HCT116 (cell line): ENCODE results near the gene FAM13C. TPM values are rescaled to one million over a fixed set of nuclear protein-coding genes. Genes with fewer than 3 reads are reported as not detected.

ENCODE experiments used
- ATAC-seq: fragments of 200-7000 bp; cut with Tn5 transposase; 2 replicates; pipeline ENCODE4 v1.9.1; 2020; ENCODE audit warnings: mild to moderate bottlenecking, moderate library complexity
- BruUV-seq: library from RNA; stranded (reverse); fragments of 400-500 nt; replicated peaks from 2 replicates; lab custom pipeline; 2021; lab: Mats Ljungman, UMichigan
- CTCF ChIA-PET: fragments of 300-600 bp; sonication (Branson Sonifier 250); formaldehyde crosslinking; loops from one replicate; lab custom pipeline; 2021; ENCODE audit warnings: antibody characterized with exemption; lab: Charles Lee
- POLR2A ChIA-PET: fragments of 300-600, 350-600 bp; sonication (Branson Sonifier 250); formaldehyde crosslinking; loops from one replicate; lab custom pipeline; 2021; ENCODE audit warnings: antibody characterized with exemption; lab: Charles Lee
- RAD21 ChIA-PET, 2 experiments: fragments of 300-600 bp; sonication (Branson Sonifier 250); formaldehyde crosslinking; loops; one replicate each; lab custom pipeline; 2023; ENCODE audit warnings: low total read pairs in 2 of 2; ENCODE audit not compliant: uncharacterized antibody in 2 of 2, unreplicated experiment in 2 of 2, low non-redundant PET in 1 of 2; lab: Charles Lee
- DNase-seq: peaks from one replicate; pipeline ENCODE4 v3.0.0-alpha.2; 2010; ENCODE audit warnings: low read depth, low spot score
- H2AFZ ChIP-seq: fragments of 200-600 bp; shearing (Covaris generic), sonication (generic); 2 replicates; pipeline ENCODE4 v1.6.1; 2017; ENCODE audit warnings: low read depth, mixed run types, mixed read lengths, antibody characterized with exemption, low read length; ENCODE audit not compliant: poor library complexity, severe bottlenecking
- H3K27ac ChIP-seq: 2 replicates; pipeline ENCODE4 v1.5.1; 2012; ENCODE audit warnings: low read depth, low read length
- H3K27me3 ChIP-seq: fragments of 200-600 bp; sonication (generic); 2 replicates; pipeline ENCODE4 v1.6.1; 2016; ENCODE audit warnings: mixed run types, low read length, mixed read lengths; ENCODE audit not compliant: insufficient read depth
- H3K36me3 ChIP-seq, 2 experiments: fragments of 200-500 bp in 1 of 2; fragments of 200-600 bp in 1 of 2; sonication (Bioruptor generic) in 1 of 2; sonication (generic) in 1 of 2; 2 replicates each; pipeline versions ENCODE4 v1.5.1 to v1.6.1; 2014 to 2016; ENCODE audit warnings: low read length in 2 of 2, inconsistent platforms in 1 of 2, mixed read lengths in 1 of 2, mixed run types in 1 of 2; ENCODE audit not compliant: insufficient read depth in 2 of 2, control insufficient read depth in 1 of 2
- H3K4me1 ChIP-seq, 2 experiments: fragments of 200-600 bp in 1 of 2; sonication (generic) in 1 of 2; 2 replicates each; pipeline versions ENCODE4 v1.5.1 to v1.6.1; 2012 to 2017; ENCODE audit warnings: low read length in 2 of 2, inconsistent platforms in 1 of 2, mild to moderate bottlenecking in 1 of 2, mixed read lengths in 1 of 2, mixed run types in 1 of 2, moderate library complexity in 1 of 2; ENCODE audit not compliant: insufficient read depth in 2 of 2, control insufficient read depth in 1 of 2
- H3K4me2 ChIP-seq: fragments of 200-600 bp; sonication (generic); 2 replicates; pipeline ENCODE4 v1.6.1; 2017; ENCODE audit warnings: mixed run types, low read length, mixed read lengths
- H3K4me3 ChIP-seq, 2 experiments: fragments of 200-600 bp in 1 of 2; sonication (generic) in 1 of 2; replicated peaks in 1 of 2; 2 replicates each; pipeline ENCODE4 v1.5.1; 2011 to 2016; ENCODE audit warnings: low read length in 2 of 2, control low read depth in 1 of 2, low read depth in 1 of 2, mild to moderate bottlenecking in 1 of 2, mixed read lengths in 1 of 2, mixed run types in 1 of 2
- H3K79me2 ChIP-seq: fragments of 200-600 bp; sonication (generic); 2 replicates; pipeline ENCODE4 v1.6.1; 2017; ENCODE audit warnings: mild to moderate bottlenecking, mixed run types, low read length, moderate library complexity, mixed read lengths; ENCODE audit not compliant: insufficient read depth
- H3K9ac ChIP-seq: fragments of 200-600 bp; sonication (generic); 2 replicates; pipeline ENCODE4 v1.6.1; 2016; ENCODE audit warnings: low read length, mixed read lengths
- H3K9me2 ChIP-seq: fragments of 200-600 bp; sonication (generic), shearing (Covaris generic); 2 replicates; pipeline ENCODE4 v1.6.1; 2017; ENCODE audit warnings: mixed run types, mild to moderate bottlenecking, moderate library complexity; ENCODE audit not compliant: insufficient read depth
- H3K9me3 ChIP-seq, 2 experiments: fragments of 200-500 bp in 1 of 2; fragments of 200-600 bp in 1 of 2; sonication (Bioruptor generic) in 1 of 2; sonication (generic) in 1 of 2; 2 replicates each; pipeline ENCODE4 v1.6.1; 2014 to 2017; ENCODE audit warnings: low read length in 2 of 2, mixed read lengths in 2 of 2, inconsistent platforms in 1 of 2, low read depth in 1 of 2, mild to moderate bottlenecking in 1 of 2, mixed run types in 1 of 2, moderate library complexity in 1 of 2; ENCODE audit not compliant: control insufficient read depth in 1 of 2, insufficient read depth in 1 of 2
- H4K20me1 ChIP-seq: fragments of 200-600 bp; sonication (generic), shearing (Covaris generic); 2 replicates; pipeline ENCODE4 v1.6.1; 2017; ENCODE audit warnings: mixed run types, mild to moderate bottlenecking, moderate library complexity; ENCODE audit not compliant: insufficient read depth
- ELF1 ChIP-seq: IDR thresholded peaks from 2 replicates; pipeline ENCODE4 v1.6.1; 2012; ENCODE audit warnings: low read depth, borderline replicate concordance
- EZH2phosphoT487 ChIP-seq: fragments of 200-600 bp; IDR thresholded peaks from 2 replicates; pipeline ENCODE4 v1.6.1; 2018; ENCODE audit warnings: antibody characterized with exemption, borderline replicate concordance
- JUND ChIP-seq: IDR thresholded peaks from 2 replicates; pipeline ENCODE4 v1.6.1; 2012
- MAX ChIP-seq: IDR thresholded peaks from 2 replicates; pipeline ENCODE4 v1.6.1; 2012
- POLR2A ChIP-seq: IDR thresholded peaks from 2 replicates; pipeline ENCODE4 v1.7.0; 2011; ENCODE audit warnings: borderline replicate concordance; ENCODE audit not compliant: insufficient read depth, insufficient read length; ENCODE audit errors: extremely low read depth
- POLR2AphosphoS5 ChIP-seq: IDR thresholded peaks from 2 replicates; pipeline ENCODE4 v1.6.1; 2011; ENCODE audit warnings: mild to moderate bottlenecking, low read depth, low read length, moderate library complexity
- REST ChIP-seq: IDR thresholded peaks from 2 replicates; pipeline ENCODE4 v1.6.1; 2012; ENCODE audit warnings: low read depth
- SP1 ChIP-seq: IDR thresholded peaks from 2 replicates; pipeline ENCODE4 v1.6.1; 2012; ENCODE audit warnings: low read depth
- SRF ChIP-seq: IDR thresholded peaks from 2 replicates; pipeline ENCODE4 v1.6.1; 2012; ENCODE audit warnings: low read depth
- TCF7L2 ChIP-seq: IDR thresholded peaks from 2 replicates; pipeline ENCODE4 v1.7.0; 2011; ENCODE audit warnings: borderline replicate concordance, inconsistent platforms; ENCODE audit not compliant: insufficient read depth, insufficient read length; ENCODE audit errors: extremely low read depth
- YY1 ChIP-seq: IDR thresholded peaks from 2 replicates; pipeline ENCODE4 v1.6.1; 2011; ENCODE audit warnings: low read length, low read depth, moderate library complexity, mild to moderate bottlenecking; ENCODE audit not compliant: insufficient replicate concordance; ENCODE audit errors: extremely low read depth
- ZBTB33 ChIP-seq: IDR thresholded peaks from 2 replicates; pipeline ENCODE4 v1.6.1; 2011; ENCODE audit warnings: mild to moderate bottlenecking, low read length, moderate library complexity; ENCODE audit not compliant: insufficient replicate concordance; ENCODE audit errors: extremely low read depth
- intact Hi-C: fragments of 100-400 bp; cut with micrococcal nuclease; formaldehyde crosslinking; loops from 2 replicates; pipeline ENCODE4 v1.10.0; 2022
- total RNA-seq: library from RNA; stranded (reverse); gene quantifications from one replicate; pipeline ENCODE4 v1.2.1, GENCODE V29; 2021; ENCODE audit not compliant: unreplicated experiment

FAM13C gene
- total RNA-seq, 1 experiment from 2014 or later: 0.42 TPM

GRCh38 chr10:59234194-59234593 lies 128.2 kb downstream of the FAM13C start:
- Histone ChIP-seq H4K20me1 (no peaks in the 10 kb centered on the region), H3K4me1 (no peaks in the 10 kb centered on the region; a peak in 1 of 4 replicates), H3K27me3 (no peaks in the 10 kb centered on the region), H3K36me3 (no peaks in the 10 kb centered on the region), H3K27ac (no peak overlapping the region), H3K9me2 (no peaks in the 10 kb centered on the region; the same call in 1 of the 2 replicates), H2AFZ (peak overlapping the region; percentile 86), H3K9me3 (no peaks in the 10 kb centered on the region), H3K79me2 (no peaks in the 10 kb centered on the region), H3K4me2 (no peak overlapping the region), H3K9ac (no peak overlapping the region), H3K4me3 (no peak overlapping the region)
- ChIA-PET RAD21 (no interaction called here), POLR2A (no interaction called here), CTCF (no interaction called here)
- no peak for TF ChIP-seq SP1
- no peak for TF ChIP-seq JUND
- no peak for TF ChIP-seq TCF7L2
- no peak for TF ChIP-seq SRF
- no peak for TF ChIP-seq POLR2A
- no peak for TF ChIP-seq ZBTB33
- TF ChIP-seq EZH2phosphoT487: no peak
- no peak for TF ChIP-seq REST
- no peak for TF ChIP-seq MAX
- TF ChIP-seq POLR2AphosphoS5: no peak
- no peak for TF ChIP-seq YY1
- TF ChIP-seq ELF1: no peak
- DNase-seq (no peak), ATAC-seq (no peak)
- no TSS peak for BruUV-seq
- intact Hi-C loops: loop anchor here (2.0 to 10.0 kb wide), 3 partner anchors 282 to 819 kb away; no protein-coding TSS in a partner anchor
